ENCODE results near the gene SF3B6. TPM values are rescaled to one million over a fixed set of nuclear protein-coding genes. Genes with fewer than 3 reads are reported as not detected.

Gene SF3B6
- total RNA-seq, 2 donors from 2014 or later = 109 to 131 TPM

GRCh38 chr2:24024996-24025663, 51.0 kb downstream of the SF3B6 start:
- no peak overlapping the region for H3K9ac ChIP-seq (ENCODE audit: extremely low read depth, low read length, poor library complexity, severe bottlenecking)
- no peak overlapping the region for H3K27ac ChIP-seq (ENCODE audit: low read depth, low read length)
- Mint-ChIP-seq H3K27ac (peak overlapping the region; percentile 66), H3K4me3 (no peak overlapping the region), H3K4me1 (peaks cover 17% of the 10 kb centered on the region), H3K27me3 (ENCODE audit: insufficient read depth) (no peaks in the 10 kb centered on the region), H3K36me3 (ENCODE audit: low read depth) (peaks cover 33% of the 10 kb centered on the region), H3K9me3 (no peaks in the 10 kb centered on the region)
- no peaks in the 10 kb centered on the region for H3K4me1 ChIP-seq (ENCODE audit: control insufficient read depth, insufficient read depth, low read length)
- H3K4me3 ChIP-seq (ENCODE audit: low read length) = no peak overlapping the region
- DNase-seq = no peak
- H3K27me3 ChIP-seq (ENCODE audit: control insufficient read depth, insufficient read depth, low read length, poor library complexity, severe bottlenecking) = no peaks in the 10 kb centered on the region
- no peaks in the 10 kb centered on the region for H3K9me3 ChIP-seq (ENCODE audit: control insufficient read depth, low read length)
- peaks cover 16% of the 10 kb centered on the region for H3K36me3 ChIP-seq (ENCODE audit: control insufficient read depth, insufficient read depth, low read length)
- TF ChIP-seq, protein P1, sequence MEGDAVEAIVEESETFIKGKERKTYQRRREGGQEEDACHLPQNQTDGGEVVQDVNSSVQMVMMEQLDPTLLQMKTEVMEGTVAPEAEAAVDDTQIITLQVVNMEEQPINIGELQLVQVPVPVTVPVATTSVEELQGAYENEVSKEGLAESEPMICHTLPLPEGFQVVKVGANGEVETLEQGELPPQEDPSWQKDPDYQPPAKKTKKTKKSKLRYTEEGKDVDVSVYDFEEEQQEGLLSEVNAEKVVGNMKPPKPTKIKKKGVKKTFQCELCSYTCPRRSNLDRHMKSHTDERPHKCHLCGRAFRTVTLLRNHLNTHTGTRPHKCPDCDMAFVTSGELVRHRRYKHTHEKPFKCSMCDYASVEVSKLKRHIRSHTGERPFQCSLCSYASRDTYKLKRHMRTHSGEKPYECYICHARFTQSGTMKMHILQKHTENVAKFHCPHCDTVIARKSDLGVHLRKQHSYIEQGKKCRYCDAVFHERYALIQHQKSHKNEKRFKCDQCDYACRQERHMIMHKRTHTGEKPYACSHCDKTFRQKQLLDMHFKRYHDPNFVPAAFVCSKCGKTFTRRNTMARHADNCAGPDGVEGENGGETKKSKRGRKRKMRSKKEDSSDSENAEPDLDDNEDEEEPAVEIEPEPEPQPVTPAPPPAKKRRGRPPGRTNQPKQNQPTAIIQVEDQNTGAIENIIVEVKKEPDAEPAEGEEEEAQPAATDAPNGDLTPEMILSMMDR (conservative IDR thresholded peaks at IDR 0.05) = no peak
- 94 to 95% methylated on average over 11 to 17 of the region's 17 CpGs for WGBS, 2 experiments (ENCODE audit: insufficient coverage in 1 of 2, insufficient read length in 1 of 2)

DNA sequence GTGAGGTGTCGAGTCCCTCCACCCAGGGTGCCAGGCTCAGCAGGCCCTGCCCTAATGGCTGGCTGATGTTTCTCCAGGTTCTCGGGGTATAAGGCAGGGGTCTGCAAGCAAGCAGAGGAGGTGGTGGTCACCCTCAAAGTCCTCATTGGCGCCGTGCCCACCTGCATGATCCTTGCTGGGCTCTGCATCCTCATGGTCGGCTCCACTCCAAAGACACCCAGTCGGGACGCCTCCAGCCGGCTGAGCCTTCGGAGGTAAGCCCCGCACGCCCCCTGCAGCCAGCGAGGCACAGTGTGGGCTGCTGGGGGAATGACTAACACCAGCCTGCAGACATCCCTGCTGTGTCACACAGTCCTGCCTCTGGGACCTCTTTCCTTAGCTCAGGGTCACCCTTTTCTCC, 52.1 kb downstream of the SF3B6 start:
- Histone ChIP-seq H3K4me3 (ENCODE audit: low read length) (no peak overlapping the region), H3K4me1 (ENCODE audit: control insufficient read depth, insufficient read depth, low read length) (no peaks in the 10 kb centered on the region), H3K27ac (ENCODE audit: low read depth, low read length) (no peak overlapping the region), H3K36me3 (ENCODE audit: control insufficient read depth, insufficient read depth, low read length) (peaks cover 5% of the 10 kb centered on the region), H3K9me3 (ENCODE audit: control insufficient read depth, low read length) (no peaks in the 10 kb centered on the region), H3K27me3 (ENCODE audit: control insufficient read depth, insufficient read depth, low read length, poor library complexity, severe bottlenecking) (no peaks in the 10 kb centered on the region), H3K9ac (ENCODE audit: extremely low read depth, low read length, poor library complexity, severe bottlenecking) (no peak overlapping the region)
- Mint-ChIP-seq H3K4me1 (peaks cover 17% of the 10 kb centered on the region), H3K4me3 (no peak overlapping the region), H3K27me3 (ENCODE audit: insufficient read depth) (no peaks in the 10 kb centered on the region), H3K27ac (peak overlapping the region; percentile 79), H3K36me3 (ENCODE audit: low read depth) (peaks cover 22% of the 10 kb centered on the region), H3K9me3 (no peaks in the 10 kb centered on the region)
- peak; percentile 81 for DNase-seq
- TF ChIP-seq, protein P1 (conservative IDR thresholded peaks at IDR 0.05) = peak; percentile 72
- WGBS, 2 experiments (ENCODE audit: insufficient coverage in 1 of 2, insufficient read length in 1 of 2) = 84% methylated on average over 12 of the region's 12 CpGs; no CpG with 5 or more reads in 1 of the 2 experiments

DNA sequence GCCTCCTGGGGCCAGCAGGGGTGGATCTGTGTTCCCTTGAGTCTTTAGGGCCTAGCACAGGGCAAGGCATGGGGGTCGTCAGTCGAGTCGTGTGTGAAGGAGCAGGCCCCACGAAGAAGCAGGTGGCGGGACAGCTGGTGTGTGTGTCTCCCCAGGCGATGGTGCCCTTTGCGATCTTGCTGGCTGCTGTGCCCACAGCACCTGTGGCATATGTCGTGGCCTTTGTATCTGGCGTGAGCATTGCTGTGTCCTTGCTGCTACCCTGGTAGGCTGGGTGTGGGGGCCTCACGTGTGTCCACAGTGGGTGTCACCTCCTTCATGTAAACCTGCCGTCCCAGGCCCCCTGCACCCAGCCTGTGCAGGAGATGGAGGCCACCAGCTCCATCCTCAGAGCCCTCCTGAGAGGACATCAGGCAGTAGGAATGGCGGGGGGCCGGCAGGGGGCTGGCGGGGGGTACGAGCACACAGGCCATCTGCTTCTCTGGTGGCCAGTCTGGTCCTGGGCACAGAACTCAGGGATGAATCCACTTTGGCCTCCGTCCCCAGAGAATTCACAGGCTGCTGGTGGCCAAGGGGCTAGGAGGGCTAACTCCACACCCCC, 53.1 kb downstream of the SF3B6 start:
- Mint-ChIP-seq H3K27ac (no peak overlapping the region), H3K9me3 (no peaks in the 10 kb centered on the region), H3K4me3 (no peak overlapping the region), H3K4me1 (peaks cover 17% of the 10 kb centered on the region), H3K27me3 (ENCODE audit: insufficient read depth) (no peaks in the 10 kb centered on the region), H3K36me3 (ENCODE audit: low read depth) (peaks cover 13% of the 10 kb centered on the region)
- Histone ChIP-seq H3K4me1 (ENCODE audit: control insufficient read depth, insufficient read depth, low read length) (no peaks in the 10 kb centered on the region), H3K27ac (ENCODE audit: low read depth, low read length) (no peak overlapping the region), H3K9me3 (ENCODE audit: control insufficient read depth, low read length) (no peaks in the 10 kb centered on the region), H3K9ac (ENCODE audit: extremely low read depth, low read length, poor library complexity, severe bottlenecking) (no peak overlapping the region), H3K36me3 (ENCODE audit: control insufficient read depth, insufficient read depth, low read length) (peaks cover 3% of the 10 kb centered on the region), H3K4me3 (ENCODE audit: low read length) (no peak overlapping the region), H3K27me3 (ENCODE audit: control insufficient read depth, insufficient read depth, low read length, poor library complexity, severe bottlenecking) (no peaks in the 10 kb centered on the region)
- TF ChIP-seq, protein P1 (conservative IDR thresholded peaks at IDR 0.05) = no peak
- 89 to 91% methylated on average over 7 to 16 of the region's 16 CpGs for WGBS, 2 experiments (ENCODE audit: insufficient coverage in 1 of 2, insufficient read length in 1 of 2)
- no peak for DNase-seq
